HFFc6 (cell line): ENCODE data around the gene FMN1. TPM values are rescaled to one million over a fixed set of nuclear protein-coding genes. Genes with fewer than 3 reads are reported as not detected.

Experiments used
- DNase-seq: peaks from one replicate; pipeline ENCODE4 v3.0.0-alpha.2; 2018
- H3K27ac Mint-ChIP-seq: 2 replicates; pipeline ENCODE4 v1.8.0; 2020; ENCODE audit warnings: mild to moderate bottlenecking, mixed read lengths
- H3K27me3 Mint-ChIP-seq: 2 replicates; pipeline ENCODE4 v1.8.0; 2021; ENCODE audit warnings: mild to moderate bottlenecking, moderate library complexity, mixed read lengths; ENCODE audit not compliant: insufficient read depth
- H3K36me3 Mint-ChIP-seq: 2 replicates; pipeline ENCODE4 v1.8.0; 2021; ENCODE audit warnings: low read depth, mixed read lengths
- H3K4me1 Mint-ChIP-seq: 2 replicates; pipeline ENCODE4 v1.8.0; 2020; ENCODE audit warnings: low read depth, mixed read lengths
- H3K4me3 Mint-ChIP-seq: 2 replicates; pipeline ENCODE4 v1.8.0; 2020; ENCODE audit warnings: mild to moderate bottlenecking, moderate library complexity, mixed read lengths
- H3K9me3 Mint-ChIP-seq: 2 replicates; pipeline ENCODE4 v1.8.0; 2020; ENCODE audit warnings: mild to moderate bottlenecking, mixed read lengths
- CTCF ChIP-seq: fragments of 200-600 bp; sonication (generic); IDR thresholded peaks from 2 replicates; pipeline ENCODE4 v1.5.0; 2021; ENCODE audit warnings: antibody characterized with exemption, mild to moderate bottlenecking
- total RNA-seq, 6 experiments: library from RNA; stranded (reverse); fragmentation: NEBNext Ultra II Directional; extraction: Animal tissue kit (Norgen Biotek cat#: 25700); gene quantifications; 2 replicates in 1 of 6; 3 replicates in 5 of 6; pipeline ENCODE4 v1.2.3, GENCODE V29; 2021

The FMN1 gene
- total RNA-seq, 6 experiments from 2014 or later = 8.3 to 14.0 (median 12.6) TPM

GRCh38 chr15:32946210-32946609 lies 248.3 kb downstream of the FMN1 start:
- peaks cover 61% of the 10 kb centered on the region for H3K4me1 Mint-ChIP-seq

GRCh38 chr15:32944431-32944830 lies 250.1 kb downstream of the FMN1 start:
- H3K36me3 Mint-ChIP-seq = peaks cover 21% of the 10 kb centered on the region
- DNase-seq = no peak
- H3K4me3 Mint-ChIP-seq = no peak overlapping the region
- H3K27ac Mint-ChIP-seq = no peak overlapping the region
- no peak for TF ChIP-seq CTCF
- no peaks in the 10 kb centered on the region; the same call in 1 of the 2 replicates for H3K27me3 Mint-ChIP-seq
- peaks cover 48% of the 10 kb centered on the region for H3K4me1 Mint-ChIP-seq
- peaks cover 3% of the 10 kb centered on the region; the same call in 1 of the 2 replicates for H3K9me3 Mint-ChIP-seq

More at GRCh38 chr15:32946210-32946609, 248.3 kb downstream of the FMN1 start:
- Mint-ChIP-seq H3K27ac (no peak overlapping the region; the same call in 1 of the 2 replicates), H3K36me3 (peaks cover 33% of the 10 kb centered on the region), H3K4me3 (no peak overlapping the region), H3K27me3 (no peaks in the 10 kb centered on the region; the same call in 1 of the 2 replicates), H3K9me3 (peaks cover 6% of the 10 kb centered on the region; the same call in 1 of the 2 replicates)
- TF ChIP-seq CTCF = no peak
- DNase-seq = no peak

- no peaks in the 10 kb centered on the region for H3K27me3 Mint-ChIP-seq
- no peaks in the 10 kb centered on the region for H3K9me3 Mint-ChIP-seq
- TF ChIP-seq CTCF = no peak
- H3K4me3 Mint-ChIP-seq = no peak overlapping the region
- no peak for DNase-seq
- no peak overlapping the region for H3K27ac Mint-ChIP-seq
- peaks cover 49% of the 10 kb centered on the region for H3K4me1 Mint-ChIP-seq
- H3K36me3 Mint-ChIP-seq = peaks cover 15% of the 10 kb centered on the region
Measured at GRCh38 chr15:32943711-32944110, 250.8 kb downstream of the FMN1 start.

DNA sequence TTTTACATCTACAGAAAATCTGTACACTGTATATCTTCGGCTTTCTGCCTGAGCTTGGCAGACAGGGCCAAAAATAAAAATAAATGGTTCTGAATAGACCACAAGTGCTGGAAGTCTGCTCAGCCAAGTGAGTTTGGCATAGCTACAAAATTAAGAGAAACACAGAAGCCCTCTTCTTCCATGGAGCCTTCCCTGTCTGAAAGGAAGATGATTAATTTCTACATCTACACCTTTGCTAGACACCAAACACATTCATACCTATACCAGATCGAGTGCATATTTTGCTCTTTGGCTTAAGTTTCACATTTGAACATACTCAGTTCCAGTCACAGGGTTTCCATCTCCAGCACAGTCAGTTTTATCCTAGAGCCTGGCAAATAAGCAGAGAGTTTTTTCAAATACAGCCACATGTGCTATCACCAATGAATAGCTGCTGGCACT lies 252.1 kb downstream of the FMN1 start:
- Mint-ChIP-seq H3K4me1 (peaks cover 58% of the 10 kb centered on the region), H3K27me3 (no peaks in the 10 kb centered on the region; the same call in 1 of the 2 replicates), H3K27ac (no peak overlapping the region), H3K36me3 (peaks cover 21% of the 10 kb centered on the region), H3K4me3 (no peak overlapping the region), H3K9me3 (no peaks in the 10 kb centered on the region)
- TF ChIP-seq CTCF = no peak
- no peak for DNase-seq

DNA sequence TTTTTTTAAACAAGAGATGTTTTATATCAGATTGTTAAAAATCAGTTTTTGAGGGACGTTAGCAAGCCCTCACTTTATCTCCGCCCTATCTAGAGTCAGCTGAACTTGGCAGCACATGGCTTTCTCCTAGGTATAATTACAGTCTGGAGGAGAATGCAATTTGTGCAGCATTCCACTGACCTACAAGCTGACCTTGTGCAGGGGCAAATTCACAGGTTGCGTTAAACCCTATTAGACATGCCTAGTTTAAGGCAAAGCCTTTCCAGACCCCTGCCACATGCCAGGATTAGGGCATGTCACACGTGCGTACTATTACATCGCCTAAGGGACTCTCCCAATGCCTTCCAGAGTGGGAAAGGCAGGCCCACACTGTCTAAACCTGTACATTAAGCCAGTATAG lies 252.7 kb downstream of the FMN1 start:
- Mint-ChIP-seq H3K4me1 (peaks cover 58% of the 10 kb centered on the region), H3K27me3 (no peaks in the 10 kb centered on the region; the same call in 1 of the 2 replicates)
- TF ChIP-seq CTCF = no peak

More for the DNA sequence above, 252.7 kb downstream of the FMN1 start:
- Mint-ChIP-seq H3K27ac (no peak overlapping the region), H3K9me3 (no peaks in the 10 kb centered on the region), H3K4me3 (no peak overlapping the region), H3K36me3 (peaks cover 27% of the 10 kb centered on the region)
- DNase-seq = no peak
